Measurements from ENCODE around the gene GRK6. TPM values are rescaled to one million over a fixed set of nuclear protein-coding genes. Genes with fewer than 3 reads are reported as not detected.

GRK6 gene
- total RNA-seq, 2 experiments from 2014 or later = 186 to 192 TPM

GRCh38 chr5:177378884-177379883 lies 47.3 kb upstream of the GRK6 start:
- peak in 3 of 14 experiments; percentile 43 to 57 (median 51) for DNase-seq
- POLR2A ChIA-PET = interaction anchor here (0.6 to 1.3 kb wide), 4 partner anchors 11 to 47 kb away, joined by 3 to 5 read pairs (median 3); no protein-coding TSS in a partner anchor
- H3K27ac ChIP-seq (ENCODE audit: low read depth in 1 of 2, low read length in 2 of 2) = no peak overlapping the region
- H3K4me3 Mint-ChIP-seq = no peak overlapping the region
- H3K4me3 ChIP-seq (ENCODE audit: low read length) = no peak overlapping the region
- intact Hi-C loops (cut with DNase I, micrococcal nuclease) = no loop called here
- no peaks in the 10 kb centered on the region for H3K9me3 Mint-ChIP-seq
- H3K4me1 Mint-ChIP-seq (ENCODE audit: low read depth) = peaks cover 45% of the 10 kb centered on the region
- no peaks in the 10 kb centered on the region for H3K27me3 Mint-ChIP-seq
- peak; percentile 64 for ATAC-seq (ENCODE audit: poor library complexity)
- H3K9me3 ChIP-seq (ENCODE audit: control insufficient read depth in 1 of 2, insufficient read depth in 1 of 2, low read length in 2 of 2) = no peaks in the 10 kb centered on the region
- peak overlapping the region; percentile 2 for H3K27ac Mint-ChIP-seq
- CTCF ChIA-PET = interaction anchor here (1.2 to 2.4 kb wide), 5 partner anchors 9 to 76 kb away, joined by 3 to 10 read pairs (median 3); no protein-coding TSS in a partner anchor
- H3K27me3 ChIP-seq (ENCODE audit: control insufficient read depth in 1 of 2, insufficient read depth in 2 of 2, low read length in 2 of 2) = no peaks in the 10 kb centered on the region
- H3K36me3 Mint-ChIP-seq (ENCODE audit: low read depth) = peaks cover 4% of the 10 kb centered on the region
- peaks cover 4% of the 10 kb centered on the region for H3K36me3 ChIP-seq (ENCODE audit: insufficient read depth, low read length)
- peaks cover 81% of the 10 kb centered on the region for H3K4me1 ChIP-seq (ENCODE audit: insufficient read depth, low read length)
- TF ChIP-seq CTCF (IDR thresholded peaks at IDR 0.05) = no peak

GRCh38 chr5:177380805-177381126 lies 45.7 kb upstream of the GRK6 start:
- no peak for DNase-seq
- Mint-ChIP-seq H3K4me3 (no peak overlapping the region), H3K27me3 (no peaks in the 10 kb centered on the region), H3K36me3 (ENCODE audit: low read depth) (no peaks in the 10 kb centered on the region), H3K4me1 (ENCODE audit: low read depth) (peaks cover 31% of the 10 kb centered on the region), H3K27ac (no peak overlapping the region), H3K9me3 (no peaks in the 10 kb centered on the region)
- Histone ChIP-seq H3K9me3 (ENCODE audit: control insufficient read depth in 1 of 2, insufficient read depth in 1 of 2, low read length in 2 of 2) (no peaks in the 10 kb centered on the region), H3K27me3 (ENCODE audit: control insufficient read depth in 1 of 2, insufficient read depth in 2 of 2, low read length in 2 of 2) (no peaks in the 10 kb centered on the region), H3K36me3 (ENCODE audit: insufficient read depth, low read length) (no peaks in the 10 kb centered on the region), H3K4me1 (ENCODE audit: insufficient read depth, low read length) (peaks cover 77% of the 10 kb centered on the region), H3K4me3 (ENCODE audit: low read length) (no peak overlapping the region), H3K27ac (ENCODE audit: low read depth in 1 of 2, low read length in 2 of 2) (no peak overlapping the region)
- intact Hi-C loops (cut with DNase I, micrococcal nuclease) = no loop called here
- no peak for ATAC-seq (ENCODE audit: poor library complexity)
- ChIA-PET CTCF (interaction anchor here (2.5 kb wide), 1 partner anchor 10 kb away, joined by 8 read pairs; no protein-coding TSS in a partner anchor), POLR2A (no interaction called here)
- no peak for TF ChIP-seq CTCF (IDR thresholded peaks at IDR 0.05)

DNA sequence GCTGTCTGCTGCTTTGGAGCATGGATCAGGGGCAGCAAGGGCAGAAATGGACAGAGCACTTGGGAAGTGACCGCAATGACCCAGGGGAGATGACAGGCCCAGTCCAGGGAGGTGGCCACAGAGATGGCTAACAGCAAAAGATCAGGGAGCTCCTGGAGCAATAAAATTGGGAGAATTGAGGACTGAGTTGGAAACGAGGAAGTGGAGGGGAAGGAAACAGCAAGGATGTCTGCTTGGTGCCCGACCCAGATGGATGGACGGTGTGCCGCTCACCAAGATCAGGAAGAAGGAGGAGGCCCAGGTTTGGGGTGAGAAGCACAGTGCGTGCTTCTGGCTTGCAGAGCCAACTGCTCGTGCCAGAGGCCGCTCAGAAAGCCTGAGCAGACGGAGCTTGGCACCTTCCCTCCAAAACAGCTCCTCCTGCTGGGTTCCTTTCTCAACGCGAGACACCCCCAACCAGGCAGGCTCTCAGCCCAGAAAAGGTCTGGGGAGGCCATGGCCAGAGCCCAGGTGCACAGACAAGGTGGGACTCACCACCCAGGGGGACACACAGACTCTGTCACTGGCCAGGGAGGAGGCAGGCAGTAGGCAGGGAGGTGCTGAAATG lies 44.0 kb upstream of the GRK6 start:
- Histone ChIP-seq H3K4me1 (ENCODE audit: insufficient read depth, low read length) (peaks cover 78% of the 10 kb centered on the region), H3K9me3 (ENCODE audit: control insufficient read depth in 1 of 2, insufficient read depth in 1 of 2, low read length in 2 of 2) (no peaks in the 10 kb centered on the region), H3K36me3 (ENCODE audit: insufficient read depth, low read length) (no peaks in the 10 kb centered on the region), H3K27me3 (ENCODE audit: control insufficient read depth in 1 of 2, insufficient read depth in 2 of 2, low read length in 2 of 2) (no peaks in the 10 kb centered on the region), H3K4me3 (ENCODE audit: low read length) (no peak overlapping the region), H3K27ac (ENCODE audit: low read depth in 1 of 2, low read length in 2 of 2) (no peak overlapping the region)
- intact Hi-C loops (cut with DNase I, micrococcal nuclease) = loop anchor here (1.0 kb wide), 1 partner anchor 64 kb away; no protein-coding TSS in a partner anchor
- ATAC-seq (ENCODE audit: poor library complexity) (peak; percentile 87), DNase-seq (peak in 5 of 14 experiments; percentile 41 to 69 (median 67))
- Mint-ChIP-seq H3K27ac (peak overlapping the region; percentile 14), H3K9me3 (no peaks in the 10 kb centered on the region), H3K27me3 (no peaks in the 10 kb centered on the region), H3K36me3 (ENCODE audit: low read depth) (no peaks in the 10 kb centered on the region), H3K4me1 (ENCODE audit: low read depth) (peaks cover 27% of the 10 kb centered on the region), H3K4me3 (no peak overlapping the region)
- no peak for TF ChIP-seq CTCF (IDR thresholded peaks at IDR 0.05)
- ChIA-PET CTCF (interaction anchor here (0.9 to 2.5 kb wide), 9 partner anchors 8 to 269 kb away, joined by 3 to 8 read pairs (median 4); no protein-coding TSS in a partner anchor), POLR2A (interaction anchor here (0.6 to 2.1 kb wide), 8 partner anchors 10 to 243 kb away, joined by 3 to 15 read pairs (median 4); partner anchors contain the start of genes GRK6 and RGS14)

Data from CD4-positive, alpha-beta T cell (primary cell).